Measurements from ENCODE around the gene SMPD1.
A peak's percentile ranks its signal among the peaks of the same experiment; 100 is the strongest.
"Not testable (repeated sequence)": the region's sequence is repeated elsewhere in the genome, so short reads cannot be mapped to it uniquely, and the experiment has no call there.

Gene SMPD1

GRCh38 chr11:6371825-6372224 lies 18.4 kb upstream of the SMPD1 start:
- TF ChIP-seq ZNF274 (IDR thresholded peaks at IDR 0.05; ENCODE audit: low read depth, low read length) = no peak
- no peak overlapping the region for H3K4me3 ChIP-seq (ENCODE audit: low read length)

GRCh38 chr11:6377902-6378639 lies 12.2 kb upstream of the SMPD1 start:
- no peak overlapping the region for H3K4me3 ChIP-seq (ENCODE audit: low read length)
- no peak for TF ChIP-seq ZNF274 (IDR thresholded peaks at IDR 0.05; ENCODE audit: low read depth, low read length)

DNA sequence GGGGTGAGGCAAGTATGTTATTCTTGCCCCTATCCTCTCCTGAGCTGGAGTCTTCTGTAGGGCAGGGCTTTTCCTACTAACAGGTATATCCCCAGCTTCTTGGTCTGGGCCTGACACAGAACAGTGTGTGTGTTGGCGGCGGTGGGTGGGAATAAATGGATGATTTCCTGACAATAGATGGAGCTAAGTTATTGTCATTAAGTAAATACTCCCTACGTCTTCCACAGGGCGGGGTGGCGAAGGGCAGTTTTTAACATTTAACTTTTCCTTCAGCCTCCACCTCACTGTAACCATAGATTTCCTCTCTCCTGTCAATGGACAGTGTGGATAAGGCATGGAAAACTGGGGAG lies 11.7 kb upstream of the SMPD1 start:
- TF ChIP-seq ZNF274 (IDR thresholded peaks at IDR 0.05; ENCODE audit: low read depth, low read length) = no peak
- no peak overlapping the region for H3K4me3 ChIP-seq (ENCODE audit: low read length)

- no peak overlapping the region for H3K4me3 ChIP-seq (ENCODE audit: low read length)
- no peak for TF ChIP-seq ZNF274 (IDR thresholded peaks at IDR 0.05; ENCODE audit: low read depth, low read length)
Measured at GRCh38 chr11:6385046-6385777, 5.1 kb upstream of the SMPD1 start.

DNA sequence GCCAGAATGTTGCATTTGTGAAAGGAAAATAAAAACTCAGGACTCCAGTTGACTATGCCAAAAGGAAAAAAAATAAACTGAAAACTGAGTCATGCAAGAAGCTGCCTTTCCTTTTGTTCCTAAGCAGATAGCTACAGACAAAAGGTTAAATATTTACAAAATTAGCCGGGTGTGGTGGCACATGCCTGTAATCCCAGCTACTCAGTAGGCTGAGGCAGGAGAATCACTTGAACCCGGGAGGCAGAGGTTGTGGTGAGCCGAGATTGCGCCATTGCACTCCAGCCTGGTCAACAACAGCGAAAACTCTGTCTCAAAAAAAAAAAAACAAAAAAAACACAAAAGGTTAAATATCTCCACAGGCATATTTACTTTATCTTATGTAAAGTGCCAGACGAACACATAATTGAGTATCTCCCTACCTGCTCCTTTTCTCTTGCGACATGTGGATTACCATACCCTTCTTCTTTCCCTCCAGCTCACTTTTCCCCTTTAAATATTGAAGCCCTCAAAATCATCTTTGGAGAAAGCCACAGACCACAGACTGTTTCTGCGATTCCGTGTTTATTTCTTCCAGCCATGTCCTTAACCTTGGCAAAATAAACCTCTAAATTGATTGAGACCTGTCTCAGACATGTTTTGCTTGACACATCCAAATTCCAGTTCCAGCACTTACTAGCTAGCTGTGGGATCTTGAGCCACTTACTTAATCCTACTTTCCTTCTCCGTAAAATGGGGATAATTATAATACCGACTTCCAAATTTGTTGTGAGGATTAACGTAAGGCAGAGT lies 2.3 kb upstream of the SMPD1 start:
- TF ChIP-seq ZNF274 (IDR thresholded peaks at IDR 0.05; ENCODE audit: low read depth, low read length) = no peak
- no peak overlapping the region for H3K4me3 ChIP-seq (ENCODE audit: low read length)

DNA sequence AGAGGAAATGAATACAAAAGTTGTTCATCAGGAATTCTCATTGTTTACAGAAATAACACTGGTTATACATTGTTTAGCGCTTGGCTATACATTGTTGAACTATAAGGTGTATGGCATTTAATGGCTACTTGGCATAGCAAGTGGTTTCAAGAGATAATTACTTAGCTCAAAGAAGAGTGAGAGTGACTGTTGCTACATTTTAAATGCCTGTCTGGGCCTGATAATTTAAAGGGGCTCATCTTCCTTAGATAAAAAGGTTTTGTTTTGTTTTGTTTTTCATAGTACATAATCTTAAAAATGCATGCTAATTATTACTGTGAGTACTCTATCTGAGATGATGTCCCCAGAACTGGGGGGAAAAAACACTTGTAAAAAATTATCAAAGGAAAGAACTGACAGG lies 1.5 kb upstream of the SMPD1 start:
- H3K4me3 ChIP-seq (ENCODE audit: low read length) = no peak overlapping the region
- no peak for TF ChIP-seq ZNF274 (IDR thresholded peaks at IDR 0.05; ENCODE audit: low read depth, low read length)

DNA sequence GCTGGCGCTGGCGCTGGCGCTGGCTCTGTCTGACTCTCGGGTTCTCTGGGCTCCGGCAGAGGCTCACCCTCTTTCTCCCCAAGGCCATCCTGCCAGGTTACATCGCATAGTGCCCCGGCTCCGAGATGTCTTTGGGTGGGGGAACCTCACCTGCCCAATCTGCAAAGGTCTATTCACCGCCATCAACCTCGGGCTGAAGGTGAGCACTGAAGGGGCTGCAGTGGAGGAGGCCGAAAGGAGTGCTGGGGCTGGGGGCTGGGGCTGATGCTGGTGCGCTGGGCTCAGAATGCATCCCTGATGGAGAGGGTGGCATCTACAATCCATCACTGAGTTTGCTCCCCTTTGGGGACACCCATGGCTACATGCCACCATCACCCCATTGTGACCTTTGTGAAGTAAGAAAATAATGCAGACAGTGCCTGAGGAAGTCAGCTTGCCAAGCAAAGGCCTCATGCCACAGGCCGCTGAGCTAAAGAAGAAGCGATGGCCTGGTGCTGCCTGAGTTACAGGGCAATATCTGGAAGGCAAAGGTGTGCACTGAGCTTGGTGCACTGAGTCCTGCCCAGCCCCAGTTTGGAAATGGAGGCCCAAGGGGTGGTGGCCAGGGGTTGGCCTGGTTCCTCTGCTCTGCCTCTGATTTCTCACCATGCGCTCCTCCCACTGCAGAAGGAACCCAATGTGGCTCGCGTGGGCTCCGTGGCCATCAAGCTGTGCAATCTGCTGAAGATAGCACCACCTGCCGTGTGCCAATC lies 620 bp downstream of the SMPD1 start:
- H3K4me3 ChIP-seq (ENCODE audit: low read length) = peak overlapping the region; percentile 79
- TF ChIP-seq ZNF274 (IDR thresholded peaks at IDR 0.05; ENCODE audit: low read depth, low read length) = no peak

GRCh38 chr11:6391537-6392134 lies 1.4 kb downstream of the SMPD1 start:
- H3K4me3 ChIP-seq (ENCODE audit: low read length) = no peak overlapping the region
- TF ChIP-seq ZNF274 (IDR thresholded peaks at IDR 0.05; ENCODE audit: low read depth, low read length) = no peak

- not testable (repeated sequence) for H3K4me3 ChIP-seq (ENCODE audit: low read length)
Measured at GRCh38 chr11:6392251-6392650, 2.0 kb downstream of the SMPD1 start.

GRCh38 chr11:6393989-6394670 lies 3.9 kb downstream of the SMPD1 start:
- no peak overlapping the region for H3K4me3 ChIP-seq (ENCODE audit: low read length)
- TF ChIP-seq ZNF274 (IDR thresholded peaks at IDR 0.05; ENCODE audit: low read depth, low read length) = no peak

- no peak for TF ChIP-seq ZNF274 (IDR thresholded peaks at IDR 0.05; ENCODE audit: low read depth, low read length)
- no peak overlapping the region for H3K4me3 ChIP-seq (ENCODE audit: low read length)
Measured at GRCh38 chr11:6395470-6396060, 5.3 kb downstream of the SMPD1 start.

DNA sequence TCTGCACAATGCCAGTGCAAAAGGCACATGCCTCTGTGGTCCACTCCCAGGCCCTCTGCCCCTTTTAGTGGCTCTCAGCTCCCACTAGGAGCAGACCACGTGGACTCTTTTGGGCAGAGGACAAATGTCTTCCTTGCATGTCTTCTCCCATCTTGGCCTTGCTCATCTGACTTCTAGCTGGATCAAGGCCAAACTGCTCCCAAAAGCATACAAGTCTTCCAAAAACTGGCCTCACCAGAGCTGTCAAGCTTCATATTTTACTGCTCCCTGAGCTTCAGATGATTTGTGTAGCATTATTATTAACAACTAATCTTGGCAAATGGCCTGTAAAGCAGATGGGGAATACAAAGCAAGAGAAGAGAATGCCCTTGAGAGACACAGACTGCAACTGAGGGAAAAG lies 6.9 kb downstream of the SMPD1 start:
- TF ChIP-seq ZNF274 (IDR thresholded peaks at IDR 0.05; ENCODE audit: low read depth, low read length) = no peak
- no peak overlapping the region for H3K4me3 ChIP-seq (ENCODE audit: low read length)

DNA sequence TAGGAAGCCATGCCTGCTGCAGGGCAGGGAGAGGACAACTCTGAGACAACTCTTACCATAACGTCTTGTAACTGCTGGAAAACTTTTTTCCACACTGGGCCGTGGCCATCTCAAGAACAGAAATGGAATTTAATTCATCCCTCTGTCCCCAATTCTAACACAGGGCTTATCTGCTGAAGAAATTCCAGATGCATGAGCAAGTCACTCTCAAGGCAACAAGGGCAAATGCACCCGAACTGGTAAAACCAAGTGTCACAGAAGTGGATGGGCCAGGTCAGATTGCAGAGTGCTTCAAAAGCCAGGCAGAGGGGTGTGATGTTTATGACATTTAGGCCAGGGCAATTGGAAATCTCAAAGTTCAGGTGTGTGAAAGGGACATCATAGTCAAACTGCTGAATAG lies 7.4 kb downstream of the SMPD1 start:
- no peak overlapping the region for H3K4me3 ChIP-seq (ENCODE audit: low read length)
- no peak for TF ChIP-seq ZNF274 (IDR thresholded peaks at IDR 0.05; ENCODE audit: low read depth, low read length)
